ENCODE measurements around the gene CCDC188. TPM values are rescaled to one million over a fixed set of nuclear protein-coding genes. Genes with fewer than 3 reads are reported as not detected.

The CCDC188 gene
- total RNA-seq, 1 experiment from 2014 or later = not detected

- in situ Hi-C loops (cut with HindIII; ENCODE audit: low pct_unique_long_range_greater_than_20kb, low sequenced_read_pairs) = no loop called here
- DNase-seq (ENCODE audit: low read depth) = no peak
Measured at GRCh38 chr22:20129747-20130014, 21.2 kb downstream of the CCDC188 start.

- in situ Hi-C loops (cut with HindIII; ENCODE audit: low pct_unique_long_range_greater_than_20kb, low sequenced_read_pairs) = no loop called here
- no peak for DNase-seq (ENCODE audit: low read depth)
Measured at GRCh38 chr22:20128902-20129746, 21.7 kb downstream of the CCDC188 start.

- in situ Hi-C loops (cut with HindIII; ENCODE audit: low pct_unique_long_range_greater_than_20kb, low sequenced_read_pairs) = no loop called here
- DNase-seq (ENCODE audit: low read depth) = no peak
Measured at GRCh38 chr22:20128619-20128901, 22.3 kb downstream of the CCDC188 start.

GRCh38 chr22:20127869-20128618 is 22.8 kb downstream of the CCDC188 start:
- in situ Hi-C loops (cut with HindIII; ENCODE audit: low pct_unique_long_range_greater_than_20kb, low sequenced_read_pairs) = no loop called here

GRCh38 chr22:20127318-20127868 is 23.5 kb downstream of the CCDC188 start:
- in situ Hi-C loops (cut with HindIII; ENCODE audit: low pct_unique_long_range_greater_than_20kb, low sequenced_read_pairs) = no loop called here
- no peak for DNase-seq (ENCODE audit: low read depth)

More at GRCh38 chr22:20127869-20128618, 22.8 kb downstream of the CCDC188 start:
- no peak for DNase-seq (ENCODE audit: low read depth)

- in situ Hi-C loops (cut with HindIII; ENCODE audit: low pct_unique_long_range_greater_than_20kb, low sequenced_read_pairs) = no loop called here
- DNase-seq (ENCODE audit: low read depth) = no peak
Measured at GRCh38 chr22:20126284-20127029, 24.4 kb downstream of the CCDC188 start.

- in situ Hi-C loops (cut with HindIII; ENCODE audit: low pct_unique_long_range_greater_than_20kb, low sequenced_read_pairs) = no loop called here
- no peak for DNase-seq (ENCODE audit: low read depth)
Measured at GRCh38 chr22:20125201-20126174, 25.4 kb downstream of the CCDC188 start.

- in situ Hi-C loops (cut with HindIII; ENCODE audit: low pct_unique_long_range_greater_than_20kb, low sequenced_read_pairs) = no loop called here
- DNase-seq (ENCODE audit: low read depth) = no peak
Measured at GRCh38 chr22:20124083-20124787, 26.6 kb downstream of the CCDC188 start.

- in situ Hi-C loops (cut with HindIII; ENCODE audit: low pct_unique_long_range_greater_than_20kb, low sequenced_read_pairs) = no loop called here
- DNase-seq (ENCODE audit: low read depth) = no peak
Measured at GRCh38 chr22:20123366-20124082, 27.3 kb downstream of the CCDC188 start.

GRCh38 chr22:20121856-20122415 is 28.9 kb downstream of the CCDC188 start:
- in situ Hi-C loops (cut with HindIII; ENCODE audit: low pct_unique_long_range_greater_than_20kb, low sequenced_read_pairs) = no loop called here

GRCh38 chr22:20118300-20119020 is 32.4 kb downstream of the CCDC188 start:
- in situ Hi-C loops (cut with HindIII; ENCODE audit: low pct_unique_long_range_greater_than_20kb, low sequenced_read_pairs) = no loop called here
- no peak for DNase-seq (ENCODE audit: low read depth)

More at GRCh38 chr22:20121856-20122415, 28.9 kb downstream of the CCDC188 start:
- no peak for DNase-seq (ENCODE audit: low read depth)

- DNase-seq (ENCODE audit: low read depth) = no peak
- in situ Hi-C loops (cut with HindIII; ENCODE audit: low pct_unique_long_range_greater_than_20kb, low sequenced_read_pairs) = no loop called here
Measured at GRCh38 chr22:20117633-20118299, 33.1 kb downstream of the CCDC188 start.

- in situ Hi-C loops (cut with HindIII; ENCODE audit: low pct_unique_long_range_greater_than_20kb, low sequenced_read_pairs) = no loop called here
Measured at GRCh38 chr22:20116951-20117632, 33.8 kb downstream of the CCDC188 start, which contains the start of gene TRMT2A. Gene TRMT2A (minus strand): TSS chr22:20117226. CDS start chr22:20116906, 320 bp downstream.

GRCh38 chr22:20116376-20116950 is 34.4 kb downstream of the CCDC188 start:
- DNase-seq (ENCODE audit: low read depth) = no peak
- in situ Hi-C loops (cut with HindIII; ENCODE audit: low pct_unique_long_range_greater_than_20kb, low sequenced_read_pairs) = no loop called here

More at GRCh38 chr22:20116951-20117632, 33.8 kb downstream of the CCDC188 start, which contains the start of gene TRMT2A:
- DNase-seq (ENCODE audit: low read depth) = peak; percentile 98

All from Caki2 (cell line).